HG03139 (cell line): ENCODE results near the gene TMEM72.
"Not testable (repeated sequence)": the region's sequence is repeated elsewhere in the genome, so short reads cannot be mapped to it uniquely, and the experiment has no call there.

ENCODE experiments used
- ATAC-seq: cut with Tn5 transposase; IDR thresholded peaks from one replicate; pipeline ENCODE4 v1.9.1; 2021; ENCODE audit not compliant: unreplicated experiment

Gene TMEM72

GRCh38 chr10:44911081-44911540 is at the start of gene TMEM72:
Gene TMEM72, plus strand, starts transcription at chr10:44911337. Its CDS starts 176 bp downstream, at chr10:44911513.
- no peak for ATAC-seq

GRCh38 chr10:44862006-44862751 is 49.0 kb upstream of the TMEM72 start:
- no peak for ATAC-seq

- no peak for ATAC-seq
Measured at GRCh38 chr10:44862924-44863323, 48.2 kb upstream of the TMEM72 start.

DNA sequence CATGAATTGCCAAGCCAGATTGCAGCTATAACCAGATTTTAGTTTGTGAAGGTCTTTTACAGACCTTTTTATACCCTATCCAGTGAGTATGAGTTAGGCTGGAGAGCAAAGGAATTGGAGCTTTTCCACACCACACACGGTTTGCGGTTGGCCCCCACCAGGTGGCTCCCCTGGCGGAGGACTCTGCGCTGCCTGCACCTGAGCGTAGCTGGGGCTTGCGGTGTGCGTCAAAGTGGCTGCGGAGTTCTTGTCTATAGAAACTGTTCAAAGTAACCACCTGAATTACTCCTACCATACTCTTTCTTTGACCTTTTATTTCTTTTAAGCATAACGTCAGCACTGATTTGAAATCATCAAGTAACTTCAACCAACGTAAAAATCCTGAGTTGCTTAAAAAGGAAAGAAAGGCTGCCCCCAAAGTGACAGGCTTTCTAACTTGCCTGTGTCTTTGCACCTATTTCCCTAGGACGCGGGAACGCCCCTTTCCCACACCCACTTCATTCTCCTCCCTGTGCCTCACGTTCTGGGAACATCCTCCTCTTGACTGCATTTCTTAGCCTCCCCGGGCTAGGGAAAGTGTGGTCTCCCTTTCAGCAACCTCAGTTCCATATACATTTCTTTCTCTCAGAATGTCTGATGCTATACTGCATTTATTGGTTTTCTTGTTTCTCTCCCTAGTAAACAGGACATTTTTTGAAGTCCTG is 47.6 kb upstream of the TMEM72 start:
- no peak for ATAC-seq

GRCh38 chr10:44864051-44864450 is 47.1 kb upstream of the TMEM72 start:
- ATAC-seq: no peak

DNA sequence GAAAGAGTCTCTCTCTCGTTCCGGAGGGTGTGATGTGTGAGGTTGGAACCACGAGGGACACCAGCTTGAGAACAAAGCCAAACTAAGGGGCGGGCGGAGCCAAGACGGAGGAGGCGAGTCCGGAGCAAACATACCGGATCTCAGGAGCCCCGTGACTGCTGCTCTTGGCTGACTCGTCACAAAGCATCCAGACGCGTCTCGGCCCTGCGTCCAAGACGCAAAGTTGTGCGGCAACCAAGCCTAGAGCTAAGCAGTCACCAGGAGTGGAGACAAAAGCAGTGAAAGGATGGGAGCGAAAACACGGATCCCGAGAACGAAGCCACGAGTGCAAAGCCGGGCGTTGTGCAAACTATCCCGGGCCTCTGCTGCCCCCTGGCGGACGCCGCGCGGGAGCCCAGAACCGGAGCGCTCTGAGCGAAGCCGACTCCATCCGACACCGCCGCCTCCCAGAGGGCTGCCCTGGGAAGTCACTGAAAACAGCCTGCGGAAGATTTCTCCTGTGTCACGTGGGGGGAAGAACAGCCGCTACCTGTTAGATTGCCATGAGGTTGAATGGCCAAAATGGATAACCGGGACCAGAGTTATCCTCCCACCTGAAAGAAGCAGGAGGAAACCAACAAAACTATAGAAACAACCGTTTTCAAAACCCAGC is 46.4 kb upstream of the TMEM72 start:
- ATAC-seq: peak; percentile 90

- no peak for ATAC-seq
Measured at GRCh38 chr10:44865289-44865671, 45.9 kb upstream of the TMEM72 start.

DNA sequence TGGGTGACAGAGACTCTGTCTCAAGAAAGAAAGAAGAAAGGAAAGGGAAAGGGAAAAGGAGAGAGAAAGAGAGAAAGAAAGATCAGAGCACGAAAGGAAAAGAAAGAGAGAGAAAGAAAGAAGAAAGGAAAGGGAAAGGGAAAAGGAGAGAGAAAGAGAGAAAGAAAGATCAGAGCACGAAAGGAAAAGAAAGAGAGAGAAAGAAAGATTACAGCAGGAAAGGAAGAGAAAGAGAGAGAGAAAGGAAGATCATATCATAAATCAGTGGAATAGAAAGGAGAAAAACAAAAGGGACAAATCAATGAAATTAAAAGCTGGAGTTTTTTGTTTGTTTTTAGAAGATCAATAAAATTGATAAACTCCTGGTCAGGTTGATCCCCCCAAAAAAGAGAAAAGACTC is 44.8 kb upstream of the TMEM72 start:
- not testable (repeated sequence) for ATAC-seq

DNA sequence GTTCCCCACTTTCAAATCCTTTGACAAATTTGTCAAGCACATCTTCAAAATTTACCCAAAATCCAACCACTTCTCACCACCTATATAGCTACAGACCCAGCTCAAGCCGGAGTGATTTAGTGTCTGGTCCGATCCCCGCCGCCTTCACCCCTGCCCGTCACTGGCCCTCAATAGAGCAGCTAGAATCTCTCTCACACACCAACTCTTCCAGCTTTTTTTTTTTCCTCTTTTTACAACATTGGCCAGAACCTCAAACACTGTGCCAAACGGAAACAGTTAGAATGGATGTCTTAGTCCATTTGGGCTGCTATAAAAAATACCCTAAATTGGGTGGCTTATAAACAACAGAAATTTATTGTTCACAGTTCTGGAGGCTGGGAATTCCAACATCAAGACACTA is 41.1 kb upstream of the TMEM72 start:
- ATAC-seq: no peak

GRCh38 chr10:44873160-44873559 is 38.0 kb upstream of the TMEM72 start:
- no peak for ATAC-seq

- ATAC-seq: no peak
Measured at GRCh38 chr10:44874166-44874565, 37.0 kb upstream of the TMEM72 start.

DNA sequence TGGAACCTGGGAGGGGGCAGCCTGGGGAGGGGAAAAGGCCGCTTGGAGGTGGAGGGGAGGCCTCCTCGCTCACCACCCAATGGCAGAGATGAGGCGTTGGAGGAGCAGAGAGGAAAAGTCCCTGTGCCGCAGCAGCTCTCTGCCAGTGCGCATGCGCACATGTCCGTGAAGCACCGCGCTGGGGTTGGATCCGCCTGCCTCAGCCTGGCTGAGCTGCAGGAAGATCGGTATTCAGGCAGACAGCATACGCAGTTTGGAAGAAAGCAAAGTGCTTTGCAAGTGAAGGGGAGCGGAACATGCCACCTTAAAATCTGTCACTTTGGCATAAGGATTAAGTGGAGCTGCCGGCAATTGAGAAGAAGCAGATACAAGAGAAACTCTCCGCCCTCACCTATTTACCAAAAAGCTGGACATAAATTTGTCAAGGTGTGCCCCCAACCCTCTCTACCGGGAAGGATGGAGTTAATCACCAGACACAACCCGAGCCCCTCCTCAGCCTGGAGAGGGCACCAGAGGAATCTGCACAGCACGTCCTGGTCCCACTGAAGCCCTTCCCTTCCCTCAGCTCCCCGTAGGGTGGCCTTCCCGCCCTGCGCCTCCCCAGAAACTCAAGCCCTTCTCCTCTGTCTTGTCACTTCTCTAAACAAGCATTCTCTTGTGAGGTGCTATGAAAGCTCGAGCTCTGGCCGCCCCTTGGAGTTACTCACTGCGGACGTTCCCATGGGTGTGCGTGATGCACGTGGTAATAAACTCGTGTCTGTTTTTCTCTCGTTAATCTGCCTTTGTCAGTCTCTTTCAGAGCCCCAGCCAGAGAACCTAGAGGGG is 32.2 kb upstream of the TMEM72 start:
- ATAC-seq: peak; percentile 69

GRCh38 chr10:44879531-44879899 is 31.6 kb upstream of the TMEM72 start:
- no peak for ATAC-seq

GRCh38 chr10:44880090-44880715 is 30.9 kb upstream of the TMEM72 start:
- ATAC-seq: no peak

GRCh38 chr10:44881649-44882048 is 29.5 kb upstream of the TMEM72 start:
- no peak for ATAC-seq

GRCh38 chr10:44882166-44882720 is 28.9 kb upstream of the TMEM72 start:
- no peak for ATAC-seq

- no peak for ATAC-seq
Measured at GRCh38 chr10:44883593-44884331, 27.4 kb upstream of the TMEM72 start.

- no peak for ATAC-seq
Measured at GRCh38 chr10:44885710-44886109, 25.4 kb upstream of the TMEM72 start.

GRCh38 chr10:44886966-44887365 is 24.2 kb upstream of the TMEM72 start:
- no peak for ATAC-seq

DNA sequence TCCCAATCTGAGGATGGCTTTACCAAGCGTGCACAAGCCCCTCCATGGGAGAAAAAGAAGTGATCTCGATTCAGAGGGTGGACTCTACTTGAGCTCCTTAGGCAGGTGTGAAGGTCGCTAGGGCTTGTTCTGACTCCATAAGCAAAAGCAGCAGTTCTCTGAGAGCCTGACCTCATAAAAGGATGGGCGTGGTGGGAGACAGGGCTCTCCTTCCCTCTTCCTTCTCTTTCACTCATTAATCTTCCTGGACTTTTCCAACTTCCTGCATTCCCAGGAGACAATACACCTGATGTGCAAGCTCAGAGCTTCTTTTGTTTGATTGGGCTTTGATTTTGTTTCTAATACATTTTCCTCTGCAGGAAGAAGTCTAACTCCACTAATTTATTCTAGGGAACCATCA is 22.3 kb upstream of the TMEM72 start:
- no peak for ATAC-seq
